A673 (cell line): ENCODE data around the gene KCTD5.

Experiments
- EZH2 ChIP-seq: fragments of 200-600 bp; sonication (generic); IDR thresholded peaks from 2 replicates; pipeline ENCODE4 v1.6.1; 2017; ENCODE audit warnings: borderline replicate concordance, low read depth, mild to moderate bottlenecking, mixed read lengths, antibody characterized with exemption, low read length; ENCODE audit not compliant: poor library complexity, severe bottlenecking
- TF ChIP-seq, protein P1 (sequence below): fragments of 300-800, 200-600 bp; sonication (generic); conservative IDR thresholded peaks from 2 replicates; pipeline ENCODE4 v1.5.1; 2017; ENCODE audit warnings: low read depth, mild to moderate bottlenecking, antibody characterized with exemption, low read length, moderate library complexity, mixed read lengths

DNA sequence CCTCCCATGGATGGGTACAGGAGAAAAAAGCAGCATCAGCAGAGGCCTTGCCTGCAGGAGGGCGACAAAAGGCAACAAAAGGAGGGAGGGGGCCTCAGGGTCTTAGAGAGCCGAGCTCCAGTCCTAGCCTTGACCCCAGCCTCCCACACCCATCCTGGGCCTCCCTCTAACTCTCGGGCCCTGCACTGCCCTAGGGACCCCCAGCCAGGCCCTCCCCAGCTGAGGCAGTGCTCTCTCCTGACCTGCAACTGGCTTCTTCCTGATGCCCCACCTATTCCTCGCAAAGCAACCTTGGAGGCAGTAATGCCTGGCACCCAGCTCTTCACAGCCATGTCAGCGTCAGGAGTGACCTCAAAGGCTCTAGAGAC, 54.9 kb downstream of the KCTD5 start:
- TF ChIP-seq, protein P1, sequence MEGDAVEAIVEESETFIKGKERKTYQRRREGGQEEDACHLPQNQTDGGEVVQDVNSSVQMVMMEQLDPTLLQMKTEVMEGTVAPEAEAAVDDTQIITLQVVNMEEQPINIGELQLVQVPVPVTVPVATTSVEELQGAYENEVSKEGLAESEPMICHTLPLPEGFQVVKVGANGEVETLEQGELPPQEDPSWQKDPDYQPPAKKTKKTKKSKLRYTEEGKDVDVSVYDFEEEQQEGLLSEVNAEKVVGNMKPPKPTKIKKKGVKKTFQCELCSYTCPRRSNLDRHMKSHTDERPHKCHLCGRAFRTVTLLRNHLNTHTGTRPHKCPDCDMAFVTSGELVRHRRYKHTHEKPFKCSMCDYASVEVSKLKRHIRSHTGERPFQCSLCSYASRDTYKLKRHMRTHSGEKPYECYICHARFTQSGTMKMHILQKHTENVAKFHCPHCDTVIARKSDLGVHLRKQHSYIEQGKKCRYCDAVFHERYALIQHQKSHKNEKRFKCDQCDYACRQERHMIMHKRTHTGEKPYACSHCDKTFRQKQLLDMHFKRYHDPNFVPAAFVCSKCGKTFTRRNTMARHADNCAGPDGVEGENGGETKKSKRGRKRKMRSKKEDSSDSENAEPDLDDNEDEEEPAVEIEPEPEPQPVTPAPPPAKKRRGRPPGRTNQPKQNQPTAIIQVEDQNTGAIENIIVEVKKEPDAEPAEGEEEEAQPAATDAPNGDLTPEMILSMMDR = no peak
- TF ChIP-seq EZH2 = no peak
